Measurements from ENCODE around the gene MUSK. TPM values are rescaled to one million over a fixed set of nuclear protein-coding genes. Genes with fewer than 3 reads are reported as not detected.

Gene MUSK
- total and polyA plus RNA-seq, 2 donors (not counting 1 experiment from before 2014, with no cell fraction given) = not detected

GRCh38 chr9:110847671-110848070 is 179.1 kb downstream of the MUSK start:
- TF ChIP-seq EZH2 (IDR thresholded peaks at IDR 0.05; ENCODE audit: borderline replicate concordance, insufficient read depth, low read depth, low read length, poor library complexity, severe bottlenecking) (no peak), CTCF (IDR thresholded peaks at IDR 0.05) (no peak)
- Histone ChIP-seq H2AFZ (ENCODE audit: insufficient read depth, low read depth, low read length, poor library complexity, severe bottlenecking) (no peak overlapping the region), H3K4me2 (replicated peaks; ENCODE audit: low read depth, low read length, poor library complexity, severe bottlenecking) (no peak overlapping the region), H3K79me2 (ENCODE audit: control insufficient read depth, insufficient read depth, low read length) (no peaks in the 10 kb centered on the region), H3K9ac (ENCODE audit: low read length) (no peak overlapping the region), H3K36me3 (replicated peaks in 1 of 2; ENCODE audit: control extremely low read depth in 1 of 2, control insufficient read depth in 1 of 2, extremely low read depth in 1 of 2, insufficient read depth in 2 of 2, low read length in 1 of 2) (no peaks in the 10 kb centered on the region), H3K9me3 (ENCODE audit: control extremely low read depth in 1 of 3, control insufficient read depth in 2 of 3, insufficient read depth in 1 of 3, low read length in 2 of 3) (no peaks in the 10 kb centered on the region), H3K4me3 (ENCODE audit: control extremely low read depth in 1 of 5, extremely low read depth in 1 of 5, insufficient read depth in 1 of 5, low read depth in 2 of 5, low read length in 4 of 5) (no peak overlapping the region), H3K27ac (ENCODE audit: low read length in 2 of 2) (no peak overlapping the region), H3K4me1 (ENCODE audit: control insufficient read depth in 2 of 2, insufficient read depth in 2 of 2, low read length in 2 of 2) (no peaks in the 10 kb centered on the region), H3K27me3 (replicated peaks in 1 of 4; ENCODE audit: control extremely low read depth in 1 of 4, control insufficient read depth in 3 of 4, insufficient read depth in 4 of 4, low read length in 3 of 4) (no peaks in the 10 kb centered on the region), H4K20me1 (ENCODE audit: control insufficient read depth, insufficient read depth, low read length, poor library complexity, severe bottlenecking) (no peaks in the 10 kb centered on the region)
- POLR2A ChIA-PET = no interaction called here
- Mint-ChIP-seq H3K27ac (no peak overlapping the region), H3K9me3 (ENCODE audit: insufficient read depth) (no peaks in the 10 kb centered on the region), H3K27me3 (peaks cover 5% of the 10 kb centered on the region), H3K4me1 (no peaks in the 10 kb centered on the region), H3K4me3 (no peak overlapping the region)
- DNase-seq = no peak
- WGBS (ENCODE audit: insufficient coverage) = no CpG with 5 or more reads among the region's 3 CpGs
- intact Hi-C loops (cut with micrococcal nuclease) = no loop called here
- CTCF ChIA-PET = no interaction called here
- ATAC-seq (ENCODE audit: low read depth) = no peak

- H3K27me3 ChIP-seq (replicated peaks in 1 of 4; ENCODE audit: control extremely low read depth in 1 of 4, control insufficient read depth in 3 of 4, insufficient read depth in 4 of 4, low read length in 3 of 4) = no peaks in the 10 kb centered on the region
- no peaks in the 10 kb centered on the region for H3K79me2 ChIP-seq (ENCODE audit: control insufficient read depth, insufficient read depth, low read length)
- H3K36me3 ChIP-seq (replicated peaks in 1 of 2; ENCODE audit: control extremely low read depth in 1 of 2, control insufficient read depth in 1 of 2, extremely low read depth in 1 of 2, insufficient read depth in 2 of 2, low read length in 1 of 2) = no peaks in the 10 kb centered on the region
- intact Hi-C loops (cut with micrococcal nuclease) = no loop called here
- Mint-ChIP-seq H3K9me3 (ENCODE audit: insufficient read depth) (peaks cover 4% of the 10 kb centered on the region), H3K27me3 (no peaks in the 10 kb centered on the region), H3K4me1 (no peaks in the 10 kb centered on the region), H3K4me3 (no peak overlapping the region), H3K27ac (no peak overlapping the region)
- no peak overlapping the region for H3K4me2 ChIP-seq (replicated peaks; ENCODE audit: low read depth, low read length, poor library complexity, severe bottlenecking)
- no peaks in the 10 kb centered on the region for H4K20me1 ChIP-seq (ENCODE audit: control insufficient read depth, insufficient read depth, low read length, poor library complexity, severe bottlenecking)
- no peak overlapping the region for H3K27ac ChIP-seq (ENCODE audit: low read length in 2 of 2)
- no peaks in the 10 kb centered on the region for H3K4me1 ChIP-seq (ENCODE audit: control insufficient read depth in 2 of 2, insufficient read depth in 2 of 2, low read length in 2 of 2)
- no peak overlapping the region for H3K9ac ChIP-seq (ENCODE audit: low read length)
- DNase-seq (no peak), ATAC-seq (ENCODE audit: low read depth) (no peak)
- ChIA-PET CTCF (no interaction called here), POLR2A (no interaction called here)
- H3K9me3 ChIP-seq (ENCODE audit: control extremely low read depth in 1 of 3, control insufficient read depth in 2 of 3, insufficient read depth in 1 of 3, low read length in 2 of 3) = peaks cover 0 to 5% (median 4%) of the 10 kb centered on the region in 3 donors
- 75% methylated on average over 1 of the region's 6 CpGs for WGBS (ENCODE audit: insufficient coverage)
- no peak overlapping the region for H3K4me3 ChIP-seq (ENCODE audit: control extremely low read depth in 1 of 5, extremely low read depth in 1 of 5, insufficient read depth in 1 of 5, low read depth in 2 of 5, low read length in 4 of 5)
- TF ChIP-seq EZH2 (IDR thresholded peaks at IDR 0.05; ENCODE audit: borderline replicate concordance, insufficient read depth, low read depth, low read length, poor library complexity, severe bottlenecking) (no peak), CTCF (IDR thresholded peaks at IDR 0.05) (no peak)
- no peak overlapping the region for H2AFZ ChIP-seq (ENCODE audit: insufficient read depth, low read depth, low read length, poor library complexity, severe bottlenecking)
These were observed 182.0 kb downstream of the MUSK start for GRCh38 chr9:110850401-110851135.
